Transverse colon (tissue), 3 donors: ENCODE results near the gene ABTB2.

Experiments used
- POLR2A ChIP-seq: fragments of 450-650 bp; IDR thresholded peaks from one replicate; pipeline ENCODE4 v1.6.1; 2016; ENCODE audit warnings: antibody characterized with exemption, mild to moderate bottlenecking, moderate library complexity
- POLR2AphosphoS5 ChIP-seq, 3 donors: sonication (generic); formaldehyde crosslinking; IDR thresholded peaks; one replicate each; pipeline ENCODE4 v1.6.1; 2016; ENCODE audit warnings: antibody characterized with exemption in 3 of 3

GRCh38 chr11:34308049-34308912 lies 49.5 kb downstream of the ABTB2 start:
- TF ChIP-seq POLR2A = no peak
- TF ChIP-seq POLR2AphosphoS5 (IDR thresholded peaks at IDR 0.05) = no peak
